ENCODE measurements around the gene SLC11A2.

GRCh38 chr12:50949801-50950302 lies 76.3 kb downstream of the SLC11A2 start:
- TF ChIP-seq, protein P1, sequence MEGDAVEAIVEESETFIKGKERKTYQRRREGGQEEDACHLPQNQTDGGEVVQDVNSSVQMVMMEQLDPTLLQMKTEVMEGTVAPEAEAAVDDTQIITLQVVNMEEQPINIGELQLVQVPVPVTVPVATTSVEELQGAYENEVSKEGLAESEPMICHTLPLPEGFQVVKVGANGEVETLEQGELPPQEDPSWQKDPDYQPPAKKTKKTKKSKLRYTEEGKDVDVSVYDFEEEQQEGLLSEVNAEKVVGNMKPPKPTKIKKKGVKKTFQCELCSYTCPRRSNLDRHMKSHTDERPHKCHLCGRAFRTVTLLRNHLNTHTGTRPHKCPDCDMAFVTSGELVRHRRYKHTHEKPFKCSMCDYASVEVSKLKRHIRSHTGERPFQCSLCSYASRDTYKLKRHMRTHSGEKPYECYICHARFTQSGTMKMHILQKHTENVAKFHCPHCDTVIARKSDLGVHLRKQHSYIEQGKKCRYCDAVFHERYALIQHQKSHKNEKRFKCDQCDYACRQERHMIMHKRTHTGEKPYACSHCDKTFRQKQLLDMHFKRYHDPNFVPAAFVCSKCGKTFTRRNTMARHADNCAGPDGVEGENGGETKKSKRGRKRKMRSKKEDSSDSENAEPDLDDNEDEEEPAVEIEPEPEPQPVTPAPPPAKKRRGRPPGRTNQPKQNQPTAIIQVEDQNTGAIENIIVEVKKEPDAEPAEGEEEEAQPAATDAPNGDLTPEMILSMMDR (optimal IDR thresholded peaks at IDR 0.05 in 1 of 3, IDR thresholded peaks at IDR 0.05 in 1 of 3, conservative IDR thresholded peaks at IDR 0.05 in 1 of 3; ENCODE audit: extremely low read depth in 1 of 3, insufficient read depth in 2 of 3, low read length in 3 of 3): no peak
- no peak for TF ChIP-seq EZH2 (IDR thresholded peaks at IDR 0.05; ENCODE audit: low read length)
